Measurements from ENCODE around the gene HOXC5. TPM values are rescaled to one million over a fixed set of nuclear protein-coding genes. Genes with fewer than 3 reads are reported as not detected.

Gene HOXC5
- polyA plus RNA-seq, 2 of the 4 experiments (the other 2 are of a cell fraction) = 0.41 to 0.98 TPM

GRCh38 chr12:54009171-54010052 is 23.4 kb upstream of the HOXC5 start (continued):
- TF ChIP-seq RAD21 (conservative IDR thresholded peaks at IDR 0.05 in 1 of 2, IDR thresholded peaks at IDR 0.05 in 1 of 2) (no peak), CHD4 (IDR thresholded peaks at IDR 0.05; ENCODE audit: borderline replicate concordance) (no peak), PBX3 (IDR thresholded peaks at IDR 0.05) (no peak; the same call in 1 of the 2 replicates), SREBF2 (IDR thresholded peaks at IDR 0.05) (no peak), NPAS2 (CRISPR knock-in tag; IDR thresholded peaks at IDR 0.05; ENCODE audit: borderline replicate concordance) (no peak)

- ChIA-PET POLR2A (interaction anchor here (1.6 kb wide), 1 partner anchor 14 kb away, joined by 5 read pairs; no protein-coding TSS in a partner anchor), CTCF (interaction anchor here (1.3 to 28.7 kb wide), 5 partner anchors 18 to 210 kb away, joined by 3 to 1074 read pairs (median 8); partner anchors contain the start of genes HOXC5 and SMUG1)
- Histone ChIP-seq H3K4me3 (peak overlapping the region; percentile 54), H3K9me3 (no peaks in the 10 kb centered on the region), H3K4me2 (peak overlapping the region; percentile 87), H3K4me1 (peaks cover 48% of the 10 kb centered on the region), H3K27ac (peak overlapping the region; percentile 76 to 97; a peak in 4 of 6 replicates)
- TF ChIP-seq RARB (CRISPR knock-in tag; IDR thresholded peaks at IDR 0.05) = no peak
- no peak for TF ChIP-seq CBX8 (IDR thresholded peaks at IDR 0.05)
- no peak for TF ChIP-seq CHD4 (IDR thresholded peaks at IDR 0.05; ENCODE audit: borderline replicate concordance)
- no peak for TF ChIP-seq ZNF302 (CRISPR knock-in tag; IDR thresholded peaks at IDR 0.05)
- no peak for TF ChIP-seq NFE2L2 (conservative IDR thresholded peaks at IDR 0.05; ENCODE audit: low read length)
- TF ChIP-seq NPAS2 (CRISPR knock-in tag; IDR thresholded peaks at IDR 0.05; ENCODE audit: borderline replicate concordance) = no peak
- no peak for TF ChIP-seq TP53 (CRISPR knock-in tag; IDR thresholded peaks at IDR 0.05)
- no peak for TF ChIP-seq GATA3 (IDR thresholded peaks at IDR 0.05; ENCODE audit: borderline replicate concordance)
- no peak for TF ChIP-seq HOXB5 (CRISPR knock-in tag; IDR thresholded peaks at IDR 0.05)
- FAIRE-seq (no peak), DNase-seq (ENCODE audit: low read depth in 1 of 2, low spot score in 1 of 2) (no peak), ATAC-seq (peak in 1 of 2 experiments; percentile 20; a peak in 3 of 6 replicates)
- 80% methylated on average over 10 of the region's 10 CpGs for WGBS (ENCODE audit: missing lambda C conversion rate)
Observed at GRCh38 chr12:54010053-54010971, 22.5 kb upstream of the HOXC5 start.

GRCh38 chr12:54010972-54011664 is 21.7 kb upstream of the HOXC5 start:
- POLR2A ChIA-PET = no interaction called here
- ATAC-seq (no peak), DNase-seq (ENCODE audit: low read depth in 1 of 2, low spot score in 1 of 2) (no peak), FAIRE-seq (no peak)
- WGBS (ENCODE audit: missing lambda C conversion rate) = 61% methylated on average over 17 of the region's 17 CpGs
- Histone ChIP-seq H3K4me2 (peak overlapping the region; percentile 87), H3K9me3 (no peaks in the 10 kb centered on the region), H3K4me3 (no peak overlapping the region), H3K27ac (peak overlapping the region in 1 of 2 experiments; percentile 97; a peak in 3 of 6 replicates), H3K4me1 (peaks cover 52% of the 10 kb centered on the region)
- CTCF ChIA-PET = interaction anchor here (1.3 to 28.7 kb wide), 4 partner anchors 19 to 209 kb away, joined by 4 to 1074 read pairs (median 15); partner anchors contain the start of genes HOXC5 and SMUG1
- no peak for TF ChIP-seq E2F6 (IDR thresholded peaks at IDR 0.05; ENCODE audit: borderline replicate concordance, low read depth)
- TF ChIP-seq POLR2AphosphoS2 (conservative IDR thresholded peaks at IDR 0.05; ENCODE audit: low read length) = no peak
- no peak for TF ChIP-seq PHF8 (IDR thresholded peaks at IDR 0.05; ENCODE audit: borderline replicate concordance, low read depth)
- TF ChIP-seq FOSB (CRISPR knock-in tag; IDR thresholded peaks at IDR 0.05) = no peak
- no peak for TF ChIP-seq REST (IDR thresholded peaks at IDR 0.05)
- TF ChIP-seq MAZ (IDR thresholded peaks at IDR 0.05; ENCODE audit: borderline replicate concordance, low read depth, low read length) = no peak
- TF ChIP-seq RNF2 (IDR thresholded peaks at IDR 0.05; ENCODE audit: borderline replicate concordance, low read depth) = no peak
- no peak for TF ChIP-seq KDM1A (IDR thresholded peaks at IDR 0.05; ENCODE audit: low read depth)
- TF ChIP-seq NR3C1 (IDR thresholded peaks at IDR 0.05) = no peak
